ENCODE measurements around the gene IGFBP4.

- TF ChIP-seq SMC3 (IDR thresholded peaks at IDR 0.05; ENCODE audit: low read depth, low read length) (no peak), CTCF (conservative IDR thresholded peaks at IDR 0.05; ENCODE audit: low read depth, low read length) (no peak), POLR2A (IDR thresholded peaks at IDR 0.05; ENCODE audit: low read depth, low read length) (no peak), MAZ (IDR thresholded peaks at IDR 0.05; ENCODE audit: borderline replicate concordance, low read depth, low read length) (no peak), MXI1 (IDR thresholded peaks at IDR 0.05; ENCODE audit: borderline replicate concordance, low read depth, low read length) (no peak), USF2 (IDR thresholded peaks at IDR 0.05; ENCODE audit: low read depth, low read length) (no peak), RAD21 (IDR thresholded peaks at IDR 0.05; ENCODE audit: low read length) (no peak), ELK1 (IDR thresholded peaks at IDR 0.05; ENCODE audit: borderline replicate concordance, low read depth, low read length) (no peak), CEBPB (IDR thresholded peaks at IDR 0.05; ENCODE audit: low read depth, low read length) (no peak)
These were observed 32.1 kb downstream of the IGFBP4 start for GRCh38 chr17:40475234-40475908.
